Right lobe of liver (tissue), 4 donors: ENCODE data around the gene RPL39L.

Source experiments
- POLR2A ChIP-seq: fragments of 450-650 bp; IDR thresholded peaks from one replicate; pipeline ENCODE4 v1.6.1; 2017; ENCODE audit warnings: antibody characterized with exemption, mild to moderate bottlenecking
- TF ChIP-seq, protein P1 (sequence below), 4 donors: fragments of 200-600 bp in 3 of 4; fragments of 450-650 bp in 1 of 4; IDR thresholded peaks; one replicate each; pipeline versions ENCODE4 v1.5.1 to v1.8.0; 2016 to 2022; ENCODE audit warnings: antibody characterized with exemption in 4 of 4, mild to moderate bottlenecking in 2 of 4
- donor health status: DM: no; HTN: no; CAD: no.
- donor health status: DM: no; HTN: no; CAD: no.
- donor health status: DM: no; HTN: yes; CAD: no.

DNA sequence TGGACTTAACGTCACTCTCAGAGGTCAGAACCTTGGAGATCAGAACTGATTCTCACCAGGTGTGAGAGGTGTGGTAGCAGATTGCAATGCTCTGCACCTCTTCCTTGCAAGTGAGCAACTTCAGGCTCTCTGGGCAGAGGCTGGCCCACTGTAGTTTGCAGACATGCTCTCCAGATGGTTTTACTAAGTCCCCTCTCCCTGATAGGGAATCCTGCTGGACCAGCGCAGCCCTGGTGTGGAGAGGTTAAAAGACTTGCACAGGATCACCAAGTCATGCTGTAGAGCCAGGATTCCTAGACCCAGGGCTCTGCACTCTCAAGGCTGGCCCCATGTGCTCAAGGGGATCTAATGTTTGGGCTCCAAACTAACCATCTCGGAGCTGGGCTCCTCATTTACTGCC, 62.2 kb downstream of the RPL39L start:
- TF ChIP-seq, protein P1, sequence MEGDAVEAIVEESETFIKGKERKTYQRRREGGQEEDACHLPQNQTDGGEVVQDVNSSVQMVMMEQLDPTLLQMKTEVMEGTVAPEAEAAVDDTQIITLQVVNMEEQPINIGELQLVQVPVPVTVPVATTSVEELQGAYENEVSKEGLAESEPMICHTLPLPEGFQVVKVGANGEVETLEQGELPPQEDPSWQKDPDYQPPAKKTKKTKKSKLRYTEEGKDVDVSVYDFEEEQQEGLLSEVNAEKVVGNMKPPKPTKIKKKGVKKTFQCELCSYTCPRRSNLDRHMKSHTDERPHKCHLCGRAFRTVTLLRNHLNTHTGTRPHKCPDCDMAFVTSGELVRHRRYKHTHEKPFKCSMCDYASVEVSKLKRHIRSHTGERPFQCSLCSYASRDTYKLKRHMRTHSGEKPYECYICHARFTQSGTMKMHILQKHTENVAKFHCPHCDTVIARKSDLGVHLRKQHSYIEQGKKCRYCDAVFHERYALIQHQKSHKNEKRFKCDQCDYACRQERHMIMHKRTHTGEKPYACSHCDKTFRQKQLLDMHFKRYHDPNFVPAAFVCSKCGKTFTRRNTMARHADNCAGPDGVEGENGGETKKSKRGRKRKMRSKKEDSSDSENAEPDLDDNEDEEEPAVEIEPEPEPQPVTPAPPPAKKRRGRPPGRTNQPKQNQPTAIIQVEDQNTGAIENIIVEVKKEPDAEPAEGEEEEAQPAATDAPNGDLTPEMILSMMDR (IDR thresholded peaks at IDR 0.05), result no peak
- TF ChIP-seq POLR2A, result no peak
